SU-DHL-6 (cell line): Measurements from ENCODE around the gene DOCK1.

Experiments
- H2AFZ ChIP-seq: fragments of 200-600 bp; sonication (generic); 2 replicates; pipeline ENCODE4 v1.6.1; 2014; ENCODE audit warnings: low read depth, mild to moderate bottlenecking, moderate library complexity, mixed read lengths, antibody characterized with exemption, low read length; ENCODE audit not compliant: severe bottlenecking
- H3F3A ChIP-seq: fragments of 200-600 bp; shearing (Covaris generic); 2 replicates; pipeline ENCODE4 v1.6.0; 2016; ENCODE audit warnings: antibody characterized with exemption, mild to moderate bottlenecking; ENCODE audit not compliant: insufficient read depth
- H3K27ac ChIP-seq: fragments of 200-600 bp; sonication (generic); 2 replicates; pipeline ENCODE4 v1.5.1; 2016; ENCODE audit warnings: low read depth, mild to moderate bottlenecking, low read length, moderate library complexity, mixed read lengths
- H3K27me3 ChIP-seq: fragments of 200-600 bp; sonication (generic), shearing (Covaris generic); 2 replicates; pipeline ENCODE4 v1.6.0; 2014; ENCODE audit warnings: mild to moderate bottlenecking, low read length
- H3K36me3 ChIP-seq: fragments of 200-600 bp; sonication (generic); 2 replicates; pipeline ENCODE4 v1.6.1; 2014; ENCODE audit warnings: mild to moderate bottlenecking, low read length, mixed read lengths
- H3K4me2 ChIP-seq: fragments of 300-600, 200-600 bp; shearing (Covaris generic), sonication (generic); 2 replicates; pipeline ENCODE4 v1.6.0; 2014; ENCODE audit warnings: low read length, low read depth, mild to moderate bottlenecking; ENCODE audit not compliant: poor library complexity, severe bottlenecking
- H3K4me3 ChIP-seq: fragments of 200-600 bp; sonication (generic); 2 replicates; pipeline ENCODE4 v1.5.1; 2014; ENCODE audit warnings: antibody characterized with exemption, low read length, mild to moderate bottlenecking, mixed read lengths; ENCODE audit not compliant: insufficient read depth, poor library complexity, severe bottlenecking
- H3K79me2 ChIP-seq: fragments of 200-600 bp; sonication (generic); 2 replicates; pipeline ENCODE4 v1.6.1; 2014; ENCODE audit warnings: mild to moderate bottlenecking, low read length, moderate library complexity; ENCODE audit not compliant: insufficient read depth
- H3K9ac ChIP-seq: fragments of 200-600 bp; sonication (generic); 2 replicates; pipeline ENCODE4 v1.7.0; 2014; ENCODE audit warnings: mild to moderate bottlenecking, low read length
- H3K9me2 ChIP-seq: fragments of 200-600 bp; sonication (generic); replicated peaks from 2 replicates; pipeline ENCODE4 v1.6.1; 2014; ENCODE audit warnings: low read length; ENCODE audit not compliant: insufficient read depth
- H3K9me3 ChIP-seq: fragments of 200-600 bp; sonication (generic); 2 replicates; pipeline ENCODE4 v1.6.1; 2014; ENCODE audit warnings: low read length, mixed read lengths; ENCODE audit not compliant: insufficient read depth
- H4K20me1 ChIP-seq: fragments of 200-600 bp; sonication (generic); 2 replicates; pipeline ENCODE4 v1.6.1; 2014; ENCODE audit warnings: low read depth, mild to moderate bottlenecking, antibody characterized with exemption, low read length, moderate library complexity, mixed read lengths
- EZH2phosphoT487 ChIP-seq: fragments of 200-600 bp; sonication (generic), shearing (Covaris generic); conservative IDR thresholded peaks from 2 replicates; pipeline ENCODE4 v1.6.1; 2018; ENCODE audit warnings: mild to moderate bottlenecking, antibody characterized with exemption, low read length, moderate library complexity, mixed read lengths
- TF ChIP-seq, protein P1 (sequence below): fragments of 200-600 bp; sonication (generic); IDR thresholded peaks from one replicate; pipeline ENCODE4 v1.5.1; 2017; ENCODE audit warnings: antibody characterized with exemption, mild to moderate bottlenecking, low read length, moderate library complexity; ENCODE audit not compliant: insufficient read depth, poor library complexity, severe bottlenecking

DOCK1 gene

DNA sequence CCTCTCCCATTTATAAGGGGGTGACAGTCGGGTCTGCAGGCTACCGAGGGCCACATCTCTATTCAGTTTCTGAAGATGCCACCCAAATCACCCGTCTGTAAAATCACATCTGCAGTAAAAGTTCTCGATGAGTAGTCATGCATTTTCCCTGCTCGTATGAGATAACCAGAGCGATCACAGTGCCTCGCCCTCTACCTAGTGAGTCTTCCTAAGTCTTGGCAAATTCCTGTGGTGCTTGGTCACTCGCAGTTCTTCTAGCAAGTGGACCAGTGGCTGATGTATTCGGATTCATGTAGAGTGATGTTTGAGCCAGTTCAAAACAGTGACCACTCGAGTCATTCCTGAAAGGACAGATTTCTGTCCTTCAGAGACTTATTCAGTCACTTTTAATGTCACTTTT, 246.3 kb downstream of the DOCK1 start:
- no peak for TF ChIP-seq EZH2phosphoT487
- TF ChIP-seq, protein P1, sequence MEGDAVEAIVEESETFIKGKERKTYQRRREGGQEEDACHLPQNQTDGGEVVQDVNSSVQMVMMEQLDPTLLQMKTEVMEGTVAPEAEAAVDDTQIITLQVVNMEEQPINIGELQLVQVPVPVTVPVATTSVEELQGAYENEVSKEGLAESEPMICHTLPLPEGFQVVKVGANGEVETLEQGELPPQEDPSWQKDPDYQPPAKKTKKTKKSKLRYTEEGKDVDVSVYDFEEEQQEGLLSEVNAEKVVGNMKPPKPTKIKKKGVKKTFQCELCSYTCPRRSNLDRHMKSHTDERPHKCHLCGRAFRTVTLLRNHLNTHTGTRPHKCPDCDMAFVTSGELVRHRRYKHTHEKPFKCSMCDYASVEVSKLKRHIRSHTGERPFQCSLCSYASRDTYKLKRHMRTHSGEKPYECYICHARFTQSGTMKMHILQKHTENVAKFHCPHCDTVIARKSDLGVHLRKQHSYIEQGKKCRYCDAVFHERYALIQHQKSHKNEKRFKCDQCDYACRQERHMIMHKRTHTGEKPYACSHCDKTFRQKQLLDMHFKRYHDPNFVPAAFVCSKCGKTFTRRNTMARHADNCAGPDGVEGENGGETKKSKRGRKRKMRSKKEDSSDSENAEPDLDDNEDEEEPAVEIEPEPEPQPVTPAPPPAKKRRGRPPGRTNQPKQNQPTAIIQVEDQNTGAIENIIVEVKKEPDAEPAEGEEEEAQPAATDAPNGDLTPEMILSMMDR = no peak
- Histone ChIP-seq H3K9me2 (no peaks in the 10 kb centered on the region), H3K9ac (no peak overlapping the region), H3K79me2 (no peaks in the 10 kb centered on the region), H3K36me3 (no peaks in the 10 kb centered on the region), H3K27me3 (no peaks in the 10 kb centered on the region), H2AFZ (no peak overlapping the region), H4K20me1 (no peaks in the 10 kb centered on the region), H3K4me2 (no peak overlapping the region), H3K27ac (no peak overlapping the region), H3K4me3 (no peak overlapping the region), H3F3A (no peaks in the 10 kb centered on the region), H3K9me3 (no peaks in the 10 kb centered on the region)

DNA sequence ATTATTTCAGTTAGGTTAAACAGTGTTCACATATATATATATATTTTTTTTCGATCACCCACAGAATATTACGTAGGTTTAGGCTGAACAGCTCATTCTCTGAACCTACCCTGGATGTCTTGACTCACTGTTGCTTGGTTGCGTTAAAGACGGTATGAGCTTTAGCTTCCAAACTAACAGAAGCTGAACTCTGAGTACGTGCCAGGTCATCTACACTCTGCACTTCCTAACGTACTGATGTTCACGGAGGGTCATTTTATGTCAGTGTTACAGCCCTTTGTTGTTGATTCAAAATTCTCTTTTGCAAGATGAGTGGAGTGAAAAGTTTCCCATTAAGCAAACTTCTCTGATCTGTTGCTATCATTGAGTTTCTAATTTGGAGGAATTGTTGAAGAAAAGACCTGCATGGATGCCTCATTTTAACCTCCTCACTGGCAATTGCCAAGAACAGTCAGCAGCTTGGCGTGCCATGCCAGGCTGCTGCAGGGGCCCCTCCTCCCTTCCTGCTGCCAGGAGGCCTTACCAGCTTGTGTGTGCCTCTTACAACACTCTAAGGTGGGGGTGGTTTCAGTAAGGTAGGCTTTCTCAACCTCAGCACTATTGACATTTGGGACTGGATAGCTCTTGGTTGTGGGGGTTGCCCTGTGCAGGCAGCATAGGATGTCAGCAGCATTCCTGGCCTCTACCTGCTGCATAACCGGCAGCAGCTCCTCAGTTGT, 246.9 kb downstream of the DOCK1 start:
- Histone ChIP-seq H3K4me3 (no peak overlapping the region), H3K9me2 (no peaks in the 10 kb centered on the region), H3K79me2 (no peaks in the 10 kb centered on the region), H3K27ac (no peak overlapping the region), H3K9me3 (no peaks in the 10 kb centered on the region), H3K4me2 (no peak overlapping the region), H3K36me3 (no peaks in the 10 kb centered on the region), H3F3A (no peaks in the 10 kb centered on the region), H3K9ac (no peak overlapping the region), H4K20me1 (no peaks in the 10 kb centered on the region), H2AFZ (no peak overlapping the region), H3K27me3 (no peaks in the 10 kb centered on the region)
- TF ChIP-seq EZH2phosphoT487 = no peak
- TF ChIP-seq, protein P1 = no peak

DNA sequence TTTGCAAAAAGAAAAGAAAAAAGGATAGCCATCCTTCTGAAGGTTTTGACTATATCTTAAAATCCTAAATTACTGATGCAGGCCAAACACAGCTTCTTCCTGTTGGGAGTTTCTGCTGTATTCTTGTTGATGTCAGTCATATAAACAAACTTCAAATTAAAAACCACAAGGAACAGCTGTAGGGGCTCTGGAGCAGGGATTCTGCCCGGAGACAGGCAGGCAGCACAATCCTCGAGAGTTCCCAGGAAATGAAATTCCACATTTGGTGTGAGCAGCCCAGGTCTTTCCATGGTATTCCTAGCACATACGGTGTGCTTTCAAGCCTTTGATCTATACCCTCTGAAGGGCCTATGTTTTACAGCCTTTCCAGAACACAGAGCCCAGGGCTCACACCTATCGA, 248.0 kb downstream of the DOCK1 start:
- no peak overlapping the region for H3K4me3 ChIP-seq
- H3K27me3 ChIP-seq = no peaks in the 10 kb centered on the region
- H3K9me3 ChIP-seq = no peaks in the 10 kb centered on the region
- H2AFZ ChIP-seq = no peak overlapping the region
- no peaks in the 10 kb centered on the region for H4K20me1 ChIP-seq
- no peak overlapping the region for H3K9ac ChIP-seq
- no peak overlapping the region for H3K4me2 ChIP-seq
- no peaks in the 10 kb centered on the region for H3F3A ChIP-seq
- H3K27ac ChIP-seq = no peak overlapping the region
- no peaks in the 10 kb centered on the region for H3K9me2 ChIP-seq
- no peak for TF ChIP-seq EZH2phosphoT487
- TF ChIP-seq, protein P1 = no peak
- no peaks in the 10 kb centered on the region for H3K36me3 ChIP-seq
- no peaks in the 10 kb centered on the region for H3K79me2 ChIP-seq
